Stomach smooth muscle (tissue), 2 donors: ENCODE data around the gene IL4R.
"Not testable (repeated sequence)": the region's sequence is repeated elsewhere in the genome, so short reads cannot be mapped to it uniquely, and the experiment has no call there.

Experiments used
- H3K27ac ChIP-seq: one replicate; pipeline ENCODE4 v1.7.0; 2013; ENCODE audit warnings: mild to moderate bottlenecking, low read length, inconsistent platforms
- H3K27me3 ChIP-seq, 2 donors: one replicate each; pipeline ENCODE4 v1.7.0; 2013; ENCODE audit warnings: low read length in 2 of 2; ENCODE audit not compliant: insufficient read depth in 2 of 2, control insufficient read depth in 1 of 2
- H3K36me3 ChIP-seq, 2 donors: one replicate each; pipeline ENCODE4 v1.7.0; 2013; ENCODE audit warnings: low read length in 2 of 2; ENCODE audit not compliant: control insufficient read depth in 2 of 2, insufficient read depth in 2 of 2
- H3K4me1 ChIP-seq: one replicate; pipeline ENCODE4 v1.7.0; 2013; ENCODE audit warnings: low read length; ENCODE audit not compliant: control insufficient read depth, insufficient read depth
- H3K4me3 ChIP-seq, 2 donors: one replicate each; pipeline ENCODE4 v1.7.0; 2013; ENCODE audit warnings: low read length in 2 of 2
- H3K9ac ChIP-seq, 2 donors: one replicate each; pipeline ENCODE4 v1.7.0; 2013; ENCODE audit warnings: low read length in 2 of 2, mild to moderate bottlenecking in 1 of 2
- H3K9me3 ChIP-seq, 2 donors: one replicate each; pipeline ENCODE4 v1.7.0; 2013; ENCODE audit warnings: low read length in 2 of 2; ENCODE audit not compliant: control insufficient read depth in 2 of 2
- donor health status: healthy.
- donor health status: Pancreatic carcinoma.

The IL4R gene

DNA sequence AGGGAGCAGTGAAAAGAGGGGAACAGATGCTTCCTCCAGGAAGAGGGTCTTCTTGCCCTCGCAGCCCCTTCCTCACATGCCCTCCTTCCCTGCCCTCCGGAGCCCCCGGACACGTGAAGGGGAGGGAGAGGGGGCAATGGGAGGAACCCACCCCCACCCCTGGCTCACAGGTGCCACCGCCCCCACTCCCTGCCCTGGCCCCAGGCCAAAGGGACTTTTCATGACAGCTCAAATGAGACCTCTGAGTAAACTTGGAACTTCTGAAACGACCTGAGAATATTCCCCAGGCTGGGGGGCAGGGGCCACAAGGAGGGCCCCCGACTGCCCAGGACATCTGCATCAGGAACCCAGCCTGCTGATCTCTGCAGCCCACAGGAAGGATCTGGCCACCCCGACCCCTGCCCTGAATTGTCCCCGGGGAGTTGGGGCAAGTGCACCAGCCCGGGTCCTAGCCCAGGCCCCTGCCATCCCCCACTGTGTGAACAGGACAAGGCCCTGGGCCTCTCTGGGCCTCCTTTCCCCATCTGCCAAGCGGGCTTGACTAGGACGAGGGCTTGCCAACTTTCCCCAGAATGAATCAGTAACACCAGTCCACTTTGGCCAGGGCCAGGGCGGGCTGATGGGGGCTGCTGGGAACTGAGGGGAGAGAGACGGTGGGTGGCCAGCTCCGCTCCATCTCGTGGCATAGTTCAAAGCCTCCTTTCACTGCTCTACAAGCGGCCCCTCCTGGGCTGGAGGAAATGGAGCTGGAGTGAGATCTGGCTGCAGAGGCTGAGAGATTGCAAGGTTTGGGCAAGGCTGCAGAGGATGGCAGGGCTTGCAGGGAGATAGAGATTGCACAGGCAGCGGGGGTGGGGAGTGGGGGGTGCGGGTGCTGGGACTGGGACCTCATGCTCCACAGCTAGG is 92.0 kb downstream of the IL4R start:
- no peaks in the 10 kb centered on the region for H3K36me3 ChIP-seq
- peaks cover 0 to 6% of the 10 kb centered on the region in 2 donors for H3K9me3 ChIP-seq
- no peak overlapping the region for H3K27ac ChIP-seq
- no peak overlapping the region for H3K4me3 ChIP-seq
- no peak overlapping the region for H3K9ac ChIP-seq
- peaks cover 16 to 22% of the 10 kb centered on the region in 2 donors for H3K27me3 ChIP-seq
- H3K4me1 ChIP-seq: peaks cover 9% of the 10 kb centered on the region

DNA sequence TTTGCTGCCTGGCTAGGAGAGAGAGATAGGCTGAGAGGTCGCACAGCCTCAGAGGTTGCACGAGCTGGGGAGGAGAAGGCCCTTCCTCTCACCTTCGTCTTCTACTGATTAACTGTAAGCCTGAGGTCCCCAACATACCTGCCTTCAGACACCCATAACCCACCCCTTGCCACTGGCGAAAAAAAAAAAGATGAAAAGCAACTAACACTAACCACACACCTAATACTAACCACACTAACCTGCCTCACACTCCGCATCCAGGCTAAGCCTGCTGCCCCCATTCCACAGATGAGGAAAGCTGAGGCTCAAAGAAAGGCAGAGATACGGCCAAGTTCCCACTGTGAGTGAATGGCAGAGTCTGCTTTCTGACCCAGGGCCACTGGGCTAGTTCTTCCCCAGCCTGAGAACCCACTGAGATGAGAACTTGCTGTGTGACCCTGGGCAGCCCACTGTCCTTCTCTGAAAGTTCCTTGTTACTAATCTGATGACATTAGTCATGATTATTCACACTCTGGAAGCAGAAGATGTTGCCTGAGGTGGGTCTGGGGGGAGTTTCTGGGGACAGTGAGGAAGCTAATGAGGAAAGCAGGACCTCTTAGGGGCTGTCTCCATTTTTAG is 92.8 kb downstream of the IL4R start:
- H3K27ac ChIP-seq: no peak overlapping the region

DNA sequence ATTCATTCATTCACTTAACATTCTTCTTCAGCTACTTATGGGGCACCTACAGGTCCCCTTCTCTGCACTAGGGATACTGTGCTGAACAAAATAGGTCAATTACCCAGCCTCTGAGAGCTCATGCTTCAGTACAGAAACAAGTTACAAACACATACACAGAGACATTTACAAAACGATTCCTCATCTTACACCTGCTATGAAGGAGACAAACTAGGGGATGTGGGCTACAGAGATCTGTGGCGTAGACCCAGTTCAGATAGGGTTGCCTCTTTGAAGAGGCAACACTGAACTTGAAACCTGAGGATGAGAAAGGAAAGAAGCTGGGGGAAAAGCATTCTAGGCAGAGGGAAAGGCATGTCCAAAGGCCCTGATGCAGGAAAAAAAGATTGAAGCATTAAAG is 93.4 kb downstream of the IL4R start:
- Histone ChIP-seq H3K4me3 (no peak overlapping the region), H3K27ac (no peak overlapping the region), H3K4me1 (peaks cover 8% of the 10 kb centered on the region), H3K27me3 (peaks cover 16 to 21% of the 10 kb centered on the region in 2 donors), H3K9me3 (peaks cover 0 to 6% of the 10 kb centered on the region in 2 donors), H3K36me3 (no peaks in the 10 kb centered on the region), H3K9ac (no peak overlapping the region)

More for the DNA sequence above, 92.8 kb downstream of the IL4R start:
- no peak overlapping the region for H3K4me3 ChIP-seq
- H3K27me3 ChIP-seq: peaks cover 16 to 22% of the 10 kb centered on the region in 2 donors
- peaks cover 9% of the 10 kb centered on the region for H3K4me1 ChIP-seq
- peaks cover 0 to 6% of the 10 kb centered on the region in 2 donors for H3K9me3 ChIP-seq
- H3K36me3 ChIP-seq: no peaks in the 10 kb centered on the region
- no peak overlapping the region for H3K9ac ChIP-seq

DNA sequence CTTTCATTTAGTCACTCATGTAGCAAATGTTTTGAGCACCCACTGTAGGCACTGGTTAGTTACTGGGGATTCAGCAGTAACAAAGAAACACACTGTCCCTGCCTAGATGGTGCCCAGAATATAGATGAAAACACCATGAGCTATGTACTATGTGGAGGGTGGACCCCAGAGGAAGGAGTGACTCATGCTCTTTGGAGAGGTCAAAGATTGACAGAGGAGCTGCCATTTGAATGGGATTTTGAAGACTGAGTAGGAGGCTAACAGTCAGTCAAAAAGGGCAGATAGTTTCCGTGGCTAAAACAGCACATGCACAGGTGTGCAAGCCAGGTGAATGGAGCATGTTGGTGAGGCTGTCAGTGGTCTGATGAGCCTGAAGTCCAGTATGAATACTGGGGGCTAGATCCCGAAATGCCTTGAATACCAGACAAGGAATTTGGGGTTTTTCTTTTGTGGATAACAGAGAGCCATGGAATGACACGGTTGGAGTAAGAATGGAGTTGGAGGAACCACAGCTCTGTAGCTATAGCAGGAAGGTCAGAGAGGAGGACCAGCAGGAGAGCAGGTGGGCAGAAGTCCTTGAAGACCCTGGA is 94.3 kb downstream of the IL4R start:
- Histone ChIP-seq H3K9ac (no peak overlapping the region), H3K4me3 (no peak overlapping the region), H3K27ac (no peak overlapping the region), H3K27me3 (peaks cover 11 to 12% of the 10 kb centered on the region in 2 donors), H3K9me3 (peaks cover 0 to 6% of the 10 kb centered on the region in 2 donors), H3K36me3 (no peaks in the 10 kb centered on the region), H3K4me1 (no peaks in the 10 kb centered on the region)

DNA sequence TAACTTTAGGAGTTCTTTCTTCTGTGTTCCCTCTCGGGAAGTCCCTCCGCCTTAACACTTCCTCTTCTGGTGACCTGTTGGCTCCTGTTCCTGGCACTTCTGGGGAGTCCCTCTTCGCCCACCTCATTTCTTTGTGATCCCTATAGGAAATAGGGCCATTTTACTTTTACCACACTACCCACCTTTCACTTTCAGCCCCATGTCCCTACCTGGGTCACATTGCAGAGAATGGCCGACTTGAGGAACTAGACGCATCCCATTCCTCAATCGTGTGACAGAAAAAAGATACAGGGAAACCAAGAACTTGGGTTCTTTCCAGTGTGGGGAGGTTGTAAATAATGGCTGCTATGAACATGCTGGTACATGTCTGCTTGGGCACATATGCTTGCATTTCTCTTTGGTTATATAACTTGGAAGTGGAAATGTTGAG is 94.8 kb downstream of the IL4R start:
- peaks cover 0 to 6% of the 10 kb centered on the region in 2 donors for H3K9me3 ChIP-seq
- no peak overlapping the region for H3K27ac ChIP-seq
- H3K4me1 ChIP-seq: no peaks in the 10 kb centered on the region
- no peaks in the 10 kb centered on the region for H3K36me3 ChIP-seq
- H3K27me3 ChIP-seq: peaks cover 7 to 8% of the 10 kb centered on the region in 2 donors
- H3K4me3 ChIP-seq: no peak overlapping the region
- no peak overlapping the region for H3K9ac ChIP-seq

DNA sequence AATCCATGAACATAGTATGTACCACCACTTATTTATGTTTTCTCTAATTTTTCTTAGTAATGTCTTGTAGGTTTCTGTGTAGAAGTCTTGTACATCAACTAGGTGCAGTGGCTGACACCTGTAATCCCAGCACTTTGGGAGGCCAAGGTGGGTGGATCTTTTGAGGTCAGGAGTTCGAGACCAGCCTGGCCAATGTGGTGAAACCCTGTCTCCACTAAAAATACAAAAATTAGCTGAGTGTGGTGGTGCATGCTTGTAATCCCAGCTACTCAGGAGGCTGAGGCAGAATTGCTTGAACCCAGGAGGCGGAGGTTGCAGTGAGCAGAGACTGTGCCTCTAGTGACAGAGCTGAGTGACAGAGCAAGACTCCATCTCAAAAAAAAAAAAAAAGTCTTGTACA is 96.2 kb downstream of the IL4R start:
- not testable (repeated sequence) for H3K36me3 ChIP-seq, H3K27ac ChIP-seq, H3K9ac ChIP-seq, H3K4me1 ChIP-seq, H3K4me3 ChIP-seq, H3K27me3 ChIP-seq, H3K9me3 ChIP-seq

DNA sequence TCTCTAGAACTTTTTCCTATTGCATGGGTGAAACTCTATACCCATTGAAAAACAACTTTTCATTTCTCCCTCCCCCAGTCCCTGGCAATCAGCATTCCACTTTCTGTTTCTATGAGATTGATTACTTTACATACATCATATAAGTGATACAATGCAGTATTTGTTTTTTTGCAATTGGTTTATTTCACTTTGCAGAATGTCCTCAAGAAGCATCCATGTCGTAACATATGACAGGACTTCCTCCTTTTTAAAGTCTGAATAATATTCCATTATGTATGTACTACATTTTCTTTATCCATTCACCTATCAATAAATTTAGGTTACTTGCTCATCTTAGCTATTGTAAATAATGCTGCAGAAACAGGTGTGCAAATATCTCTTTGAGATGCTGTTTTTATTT is 97.0 kb downstream of the IL4R start:
- H3K36me3 ChIP-seq: no peaks in the 10 kb centered on the region
- H3K27me3 ChIP-seq: peaks cover 2 to 5% of the 10 kb centered on the region in 2 donors
- H3K9ac ChIP-seq: no peak overlapping the region
- H3K4me3 ChIP-seq: no peak overlapping the region
- no peaks in the 10 kb centered on the region for H3K4me1 ChIP-seq
- H3K9me3 ChIP-seq: peaks cover 0 to 6% of the 10 kb centered on the region in 2 donors
- no peak overlapping the region for H3K27ac ChIP-seq

DNA sequence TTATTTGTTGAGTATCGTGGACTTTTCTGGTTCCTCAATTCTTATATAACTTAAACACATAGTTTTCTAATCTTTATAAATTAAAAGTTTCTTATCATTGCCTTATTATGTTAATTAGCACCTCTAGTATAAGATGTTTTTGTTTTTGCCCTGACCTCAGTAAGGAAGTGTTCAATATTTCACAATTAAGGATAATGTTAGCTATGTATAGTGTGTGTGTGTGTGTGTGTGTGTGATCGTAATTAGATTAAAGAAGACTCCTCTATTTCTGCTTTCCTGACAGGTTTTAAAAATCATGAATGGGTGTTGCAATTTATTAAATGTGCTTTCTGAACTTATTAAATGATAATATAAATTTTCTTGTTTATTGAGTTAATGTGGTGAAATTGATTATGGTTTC is 100.2 kb downstream of the IL4R start:
- no peak overlapping the region for H3K9ac ChIP-seq
- no peak overlapping the region for H3K27ac ChIP-seq
- no peaks in the 10 kb centered on the region for H3K9me3 ChIP-seq
- H3K36me3 ChIP-seq: no peaks in the 10 kb centered on the region
- H3K4me1 ChIP-seq: no peaks in the 10 kb centered on the region
- no peaks in the 10 kb centered on the region for H3K27me3 ChIP-seq
- no peak overlapping the region for H3K4me3 ChIP-seq
